GM12878 (cell line): Measurements from ENCODE around the gene EMSY. TPM values are rescaled to one million over a fixed set of nuclear protein-coding genes. Genes with fewer than 3 reads are reported as not detected.

Source experiments
- ATAC-seq: fragments of 200-7000 bp; cut with Tn5 transposase; 3 replicates; pipeline ENCODE4 v1.9.1; 2020; ENCODE audit warnings: mild to moderate bottlenecking, moderate library complexity
- BruUV-seq: library from RNA; stranded (reverse); fragments of 400-500 nt; replicated peaks from 2 replicates; lab custom pipeline; 2021; lab: Mats Ljungman, UMichigan
- CTCF ChIA-PET: fragments of 300-600 bp; sonication (Branson Sonifier 250); formaldehyde crosslinking; extraction: SDS; loops from one replicate; lab custom pipeline; 2021; ENCODE audit warnings: inconsistent platforms; lab: Yijun Ruan, JAX
- POLR2A ChIA-PET: fragments of 350-600 bp; formaldehyde crosslinking; extraction: SDS; loops from one replicate; lab custom pipeline; 2021; ENCODE audit warnings: inconsistent platforms; lab: Charles Lee
- RAD21 ChIA-PET: fragments of 300-600 bp; sonication (Branson Sonifier 250); formaldehyde crosslinking; loops from one replicate; lab custom pipeline; 2023; ENCODE audit warnings: antibody characterized with exemption; ENCODE audit not compliant: unreplicated experiment; lab: Charles Lee
- SMC1A ChIA-PET: fragments of 300-600 bp; sonication (Branson Sonifier 250); formaldehyde crosslinking; loops from one replicate; lab custom pipeline; 2023; ENCODE audit not compliant: unreplicated experiment, uncharacterized antibody; lab: Charles Lee
- DNase-seq: peaks from one replicate; pipeline ENCODE4 v3.0.0-alpha.2; 2011; ENCODE audit warnings: low read depth, low spot score
- FAIRE-seq: peaks from 3 replicates; lab custom pipeline; 2011; peaks lifted over from hg19 to GRCh38; lab: Jason Lieb, UNC
- H2AFZ ChIP-seq: 2 replicates; pipeline ENCODE4 v1.6.0; 2011; ENCODE audit warnings: low read depth, low read length, control low read depth; ENCODE audit not compliant: control insufficient read depth
- H3K27ac ChIP-seq: 2 replicates; pipeline ENCODE4 v1.5.1; 2011; ENCODE audit warnings: control low read depth; ENCODE audit not compliant: control insufficient read depth, insufficient read depth
- H3K27me3 ChIP-seq, 2 experiments: replicated peaks in 1 of 2; 2 replicates each; pipeline versions ENCODE4 v1.6.0 to v1.6.1; 2011; ENCODE audit warnings: low read length in 1 of 2; ENCODE audit not compliant: control insufficient read depth in 2 of 2, insufficient read depth in 2 of 2
- H3K36me3 ChIP-seq, 2 experiments: 2 replicates each; pipeline ENCODE4 v1.5.1; 2011; ENCODE audit warnings: low read length in 1 of 2; ENCODE audit not compliant: control insufficient read depth in 2 of 2, insufficient read depth in 2 of 2
- H3K4me1 ChIP-seq: 2 replicates; pipeline ENCODE4 v1.6.1; 2011; ENCODE audit warnings: mild to moderate bottlenecking, low read length, moderate library complexity, mixed read lengths; ENCODE audit not compliant: control insufficient read depth, insufficient read depth
- H3K4me2 ChIP-seq: 2 replicates; pipeline ENCODE4 v1.6.0; 2011; ENCODE audit warnings: control low read depth; ENCODE audit not compliant: control insufficient read depth, insufficient read depth
- H3K4me3 ChIP-seq: fragments of 200-600 bp; sonication (generic); 2 replicates; pipeline ENCODE4 v1.5.1; 2016
- H3K79me2 ChIP-seq: 2 replicates; pipeline ENCODE4 v1.6.0; 2011; ENCODE audit warnings: low read length; ENCODE audit not compliant: control insufficient read depth, insufficient read depth
- H3K9ac ChIP-seq: 2 replicates; pipeline ENCODE4 v1.8.0; 2011; ENCODE audit warnings: low read length, control low read depth, mixed read lengths; ENCODE audit not compliant: control insufficient read depth, insufficient read depth
- H3K9me3 ChIP-seq: replicated peaks from 3 replicates; pipeline ENCODE4 v1.5.1; 2011; ENCODE audit warnings: mild to moderate bottlenecking, low read length; ENCODE audit not compliant: control insufficient read depth, insufficient read depth
- H4K20me1 ChIP-seq: 2 replicates; pipeline ENCODE4 v1.6.0; 2011; ENCODE audit not compliant: control insufficient read depth, insufficient read depth
- ATF7 ChIP-seq: fragments of 450-650 bp; IDR thresholded peaks from 2 replicates; pipeline ENCODE4 v1.6.1; 2016; ENCODE audit warnings: low read depth, mild to moderate bottlenecking
- FOXK2 ChIP-seq: fragments of 450-650 bp; IDR thresholded peaks from 2 replicates; pipeline ENCODE4 v1.6.1; 2017; ENCODE audit warnings: mild to moderate bottlenecking, moderate library complexity
- WGBS: methylation state at CpG from one replicate; pipeline ENCODE4 v1.1.6; 2016; ENCODE audit warnings: low lambda C conversion rate; ENCODE audit not compliant: insufficient replicate concordance, insufficient coverage; ENCODE audit errors: missing lambda C conversion rate; 5-methylcytosine and 5-hydroxymethylcytosine counted together
- in situ Hi-C: fragments of 300-500 bp; cut with MboI; formaldehyde crosslinking; loops from 9 replicates; pipeline ENCODE4 v1.14.3; 2018; ENCODE audit warnings: mixed read lengths
- intact Hi-C: fragments of 100-400 bp; cut with micrococcal nuclease; formaldehyde crosslinking; loops from one replicate; pipeline ENCODE4 v1.14.2; 2022; ENCODE audit not compliant: unreplicated experiment
- polyA plus RNA-seq, 11 experiments: library from polyadenylated mRNA; depleted of rRNA in 4 of 11; unstranded in 6 of 11; stranded (reverse) in 5 of 11; fragments of >200 nt; fragmentation: Nextera tagmentation in 4 of 11; fragmentation: Illumina TruSeq in 1 of 11; extraction: Ambion mirVana in 4 of 11; extraction: Trizol in 1 of 11; gene quantifications; 1 replicate in 1 of 11; 2 replicates in 10 of 11; pipeline versions ENCODE4 v1.2.1 to v1.2.3, GENCODE V29; 2011 to 2016; ENCODE audit warnings: inconsistent platforms in 2 of 11, missing spikeins in 2 of 11, low read depth in 1 of 11
- total RNA-seq, 4 experiments: library from RNA; depleted of rRNA in 3 of 4; stranded (reverse); fragments of >200 nt in 3 of 4; fragmentation: Illumina TruSeq in 1 of 4; extraction: Trizol in 1 of 4; gene quantifications; 2 replicates each; pipeline versions ENCODE4 v1.2.1 to v1.2.3, GENCODE V29; 2013 to 2021
- TF ChIP-seq, protein P1 (sequence below): fragments of 450-650 bp; IDR thresholded peaks from 2 replicates; pipeline ENCODE4 v1.6.1; 2018; ENCODE audit warnings: borderline replicate concordance, mild to moderate bottlenecking; ENCODE audit not compliant: partially characterized antibody
- TF ChIP-seq, protein P2 (sequence below), 3 experiments: IDR thresholded peaks in 2 of 3; conservative IDR thresholded peaks in 1 of 3; 2 replicates each; pipeline ENCODE4 v1.5.1; 2011; ENCODE audit warnings: low read depth in 3 of 3, low read length in 3 of 3, mild to moderate bottlenecking in 3 of 3, control low read depth in 2 of 3, moderate library complexity in 2 of 3, inconsistent platforms in 1 of 3, mixed read lengths in 1 of 3; ENCODE audit not compliant: control insufficient read depth in 2 of 3, insufficient read depth in 1 of 3; ENCODE audit errors: extremely low read depth in 1 of 3
- TF ChIP-seq, protein P3 (sequence below): fragments of 450-650 bp; IDR thresholded peaks from 2 replicates; pipeline ENCODE4 v1.6.1; 2017; ENCODE audit warnings: low read depth, mild to moderate bottlenecking, moderate library complexity
- TF ChIP-seq, protein P4 (sequence below): IDR thresholded peaks from 2 replicates; pipeline ENCODE4 v1.6.1; 2012; ENCODE audit warnings: mild to moderate bottlenecking, low read depth, low read length
- TF ChIP-seq, protein P5 (sequence below): IDR thresholded peaks from 2 replicates; pipeline ENCODE4 v1.6.1; 2012; ENCODE audit warnings: low read depth, low read length, improper control_type of control experiment
- TF ChIP-seq, protein P6 (sequence below): fragments of 450-650 bp; formaldehyde crosslinking; IDR thresholded peaks from 2 replicates; pipeline ENCODE4 v1.5.0; 2022; ENCODE audit warnings: mild to moderate bottlenecking, missing genetic modification characterization

Gene EMSY
- total and polyA plus RNA-seq, 10 of the 15 experiments (the other 5 are each of a cell fraction or from before 2014, with no cell fraction given), result 9.3 to 26.9 (median 13.0) TPM

DNA sequence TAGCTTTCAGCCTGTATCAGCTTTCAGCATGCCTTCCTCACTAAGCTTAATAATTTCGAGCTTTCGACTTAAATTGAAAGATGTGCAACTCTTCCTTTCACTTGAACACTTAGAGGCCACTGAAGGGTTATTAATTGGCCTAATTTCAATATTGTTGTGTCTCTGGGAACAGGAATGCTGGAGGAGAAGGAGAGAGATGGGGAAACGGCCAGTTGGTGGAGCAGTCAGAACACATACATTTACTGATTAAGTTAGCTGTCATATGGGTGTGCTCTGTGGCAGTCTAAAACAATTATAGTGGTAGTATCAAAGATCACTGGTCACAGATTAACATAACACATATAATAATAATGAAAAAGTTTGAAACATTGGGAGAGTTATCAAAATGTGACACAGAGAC lies 119.5 kb downstream of the EMSY start:
- Histone ChIP-seq H3K4me3 (no peak overlapping the region), H3K9ac (no peak overlapping the region), H3K4me2 (no peak overlapping the region), H3K4me1 (no peaks in the 10 kb centered on the region), H2AFZ (no peak overlapping the region), H4K20me1 (no peaks in the 10 kb centered on the region), H3K79me2 (no peaks in the 10 kb centered on the region), H3K36me3 (no peaks in the 10 kb centered on the region), H3K27ac (no peak overlapping the region), H3K27me3 (peaks cover 0 to 3% of the 10 kb centered on the region in 2 experiments; a peak in 2 of 4 replicates), H3K9me3 (no peaks in the 10 kb centered on the region)
- RAD21 ChIA-PET, result no interaction called here
- ATAC-seq (no peak), FAIRE-seq (no peak), DNase-seq (no peak)
- POLR2A ChIA-PET, result no interaction called here
- SMC1A ChIA-PET, result interaction anchor here (1.0 kb wide), 1 partner anchor 130 kb away, joined by 4 read pairs; no protein-coding TSS in a partner anchor
- BruUV-seq, result no TSS peak
- in situ Hi-C loops (no loop called here), intact Hi-C loops (no loop called here)
- WGBS, result 31% methylated on average over 3 of the region's 3 CpGs
- CTCF ChIA-PET, result interaction anchor here (0.6 to 1.0 kb wide), 2 partner anchors 11 to 73 kb away, joined by 3 to 4 read pairs; no protein-coding TSS in a partner anchor
- TF ChIP-seq, protein P1, sequence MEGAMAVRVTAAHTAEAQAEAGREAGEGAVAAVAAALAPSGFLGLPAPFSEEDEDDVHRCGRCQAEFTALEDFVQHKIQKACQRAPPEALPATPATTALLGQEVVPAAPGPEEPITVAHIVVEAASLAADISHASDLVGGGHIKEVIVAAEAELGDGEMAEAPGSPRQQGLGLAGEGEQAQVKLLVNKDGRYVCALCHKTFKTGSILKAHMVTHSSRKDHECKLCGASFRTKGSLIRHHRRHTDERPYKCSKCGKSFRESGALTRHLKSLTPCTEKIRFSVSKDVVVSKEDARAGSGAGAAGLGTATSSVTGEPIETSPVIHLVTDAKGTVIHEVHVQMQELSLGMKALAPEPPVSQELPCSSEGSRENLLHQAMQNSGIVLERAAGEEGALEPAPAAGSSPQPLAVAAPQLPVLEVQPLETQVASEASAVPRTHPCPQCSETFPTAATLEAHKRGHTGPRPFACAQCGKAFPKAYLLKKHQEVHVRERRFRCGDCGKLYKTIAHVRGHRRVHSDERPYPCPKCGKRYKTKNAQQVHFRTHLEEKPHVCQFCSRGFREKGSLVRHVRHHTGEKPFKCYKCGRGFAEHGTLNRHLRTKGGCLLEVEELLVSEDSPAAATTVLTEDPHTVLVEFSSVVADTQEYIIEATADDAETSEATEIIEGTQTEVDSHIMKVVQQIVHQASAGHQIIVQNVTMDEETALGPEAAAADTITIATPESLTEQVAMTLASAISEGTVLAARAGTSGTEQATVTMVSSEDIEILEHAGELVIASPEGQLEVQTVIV, result no peak
- TF ChIP-seq, protein P2, sequence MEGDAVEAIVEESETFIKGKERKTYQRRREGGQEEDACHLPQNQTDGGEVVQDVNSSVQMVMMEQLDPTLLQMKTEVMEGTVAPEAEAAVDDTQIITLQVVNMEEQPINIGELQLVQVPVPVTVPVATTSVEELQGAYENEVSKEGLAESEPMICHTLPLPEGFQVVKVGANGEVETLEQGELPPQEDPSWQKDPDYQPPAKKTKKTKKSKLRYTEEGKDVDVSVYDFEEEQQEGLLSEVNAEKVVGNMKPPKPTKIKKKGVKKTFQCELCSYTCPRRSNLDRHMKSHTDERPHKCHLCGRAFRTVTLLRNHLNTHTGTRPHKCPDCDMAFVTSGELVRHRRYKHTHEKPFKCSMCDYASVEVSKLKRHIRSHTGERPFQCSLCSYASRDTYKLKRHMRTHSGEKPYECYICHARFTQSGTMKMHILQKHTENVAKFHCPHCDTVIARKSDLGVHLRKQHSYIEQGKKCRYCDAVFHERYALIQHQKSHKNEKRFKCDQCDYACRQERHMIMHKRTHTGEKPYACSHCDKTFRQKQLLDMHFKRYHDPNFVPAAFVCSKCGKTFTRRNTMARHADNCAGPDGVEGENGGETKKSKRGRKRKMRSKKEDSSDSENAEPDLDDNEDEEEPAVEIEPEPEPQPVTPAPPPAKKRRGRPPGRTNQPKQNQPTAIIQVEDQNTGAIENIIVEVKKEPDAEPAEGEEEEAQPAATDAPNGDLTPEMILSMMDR (IDR thresholded peaks at IDR 0.05 in 2 of 3, conservative IDR thresholded peaks at IDR 0.05 in 1 of 3; ENCODE audit: control insufficient read depth in 2 of 3, extremely low read depth in 1 of 3, insufficient read depth in 1 of 3, low read depth in 3 of 3, low read length in 3 of 3), result no peak
- TF ChIP-seq, protein P3, sequence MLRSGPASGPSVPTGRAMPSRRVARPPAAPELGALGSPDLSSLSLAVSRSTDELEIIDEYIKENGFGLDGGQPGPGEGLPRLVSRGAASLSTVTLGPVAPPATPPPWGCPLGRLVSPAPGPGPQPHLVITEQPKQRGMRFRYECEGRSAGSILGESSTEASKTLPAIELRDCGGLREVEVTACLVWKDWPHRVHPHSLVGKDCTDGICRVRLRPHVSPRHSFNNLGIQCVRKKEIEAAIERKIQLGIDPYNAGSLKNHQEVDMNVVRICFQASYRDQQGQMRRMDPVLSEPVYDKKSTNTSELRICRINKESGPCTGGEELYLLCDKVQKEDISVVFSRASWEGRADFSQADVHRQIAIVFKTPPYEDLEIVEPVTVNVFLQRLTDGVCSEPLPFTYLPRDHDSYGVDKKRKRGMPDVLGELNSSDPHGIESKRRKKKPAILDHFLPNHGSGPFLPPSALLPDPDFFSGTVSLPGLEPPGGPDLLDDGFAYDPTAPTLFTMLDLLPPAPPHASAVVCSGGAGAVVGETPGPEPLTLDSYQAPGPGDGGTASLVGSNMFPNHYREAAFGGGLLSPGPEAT, result no peak
- no peak for TF ChIP-seq ATF7
- TF ChIP-seq, protein P4, sequence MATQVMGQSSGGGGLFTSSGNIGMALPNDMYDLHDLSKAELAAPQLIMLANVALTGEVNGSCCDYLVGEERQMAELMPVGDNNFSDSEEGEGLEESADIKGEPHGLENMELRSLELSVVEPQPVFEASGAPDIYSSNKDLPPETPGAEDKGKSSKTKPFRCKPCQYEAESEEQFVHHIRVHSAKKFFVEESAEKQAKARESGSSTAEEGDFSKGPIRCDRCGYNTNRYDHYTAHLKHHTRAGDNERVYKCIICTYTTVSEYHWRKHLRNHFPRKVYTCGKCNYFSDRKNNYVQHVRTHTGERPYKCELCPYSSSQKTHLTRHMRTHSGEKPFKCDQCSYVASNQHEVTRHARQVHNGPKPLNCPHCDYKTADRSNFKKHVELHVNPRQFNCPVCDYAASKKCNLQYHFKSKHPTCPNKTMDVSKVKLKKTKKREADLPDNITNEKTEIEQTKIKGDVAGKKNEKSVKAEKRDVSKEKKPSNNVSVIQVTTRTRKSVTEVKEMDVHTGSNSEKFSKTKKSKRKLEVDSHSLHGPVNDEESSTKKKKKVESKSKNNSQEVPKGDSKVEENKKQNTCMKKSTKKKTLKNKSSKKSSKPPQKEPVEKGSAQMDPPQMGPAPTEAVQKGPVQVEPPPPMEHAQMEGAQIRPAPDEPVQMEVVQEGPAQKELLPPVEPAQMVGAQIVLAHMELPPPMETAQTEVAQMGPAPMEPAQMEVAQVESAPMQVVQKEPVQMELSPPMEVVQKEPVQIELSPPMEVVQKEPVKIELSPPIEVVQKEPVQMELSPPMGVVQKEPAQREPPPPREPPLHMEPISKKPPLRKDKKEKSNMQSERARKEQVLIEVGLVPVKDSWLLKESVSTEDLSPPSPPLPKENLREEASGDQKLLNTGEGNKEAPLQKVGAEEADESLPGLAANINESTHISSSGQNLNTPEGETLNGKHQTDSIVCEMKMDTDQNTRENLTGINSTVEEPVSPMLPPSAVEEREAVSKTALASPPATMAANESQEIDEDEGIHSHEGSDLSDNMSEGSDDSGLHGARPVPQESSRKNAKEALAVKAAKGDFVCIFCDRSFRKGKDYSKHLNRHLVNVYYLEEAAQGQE, result no peak
- TF ChIP-seq FOXK2, result no peak
- TF ChIP-seq, protein P5, sequence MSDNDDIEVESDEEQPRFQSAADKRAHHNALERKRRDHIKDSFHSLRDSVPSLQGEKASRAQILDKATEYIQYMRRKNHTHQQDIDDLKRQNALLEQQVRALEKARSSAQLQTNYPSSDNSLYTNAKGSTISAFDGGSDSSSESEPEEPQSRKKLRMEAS, result no peak
- TF ChIP-seq, protein P6, sequence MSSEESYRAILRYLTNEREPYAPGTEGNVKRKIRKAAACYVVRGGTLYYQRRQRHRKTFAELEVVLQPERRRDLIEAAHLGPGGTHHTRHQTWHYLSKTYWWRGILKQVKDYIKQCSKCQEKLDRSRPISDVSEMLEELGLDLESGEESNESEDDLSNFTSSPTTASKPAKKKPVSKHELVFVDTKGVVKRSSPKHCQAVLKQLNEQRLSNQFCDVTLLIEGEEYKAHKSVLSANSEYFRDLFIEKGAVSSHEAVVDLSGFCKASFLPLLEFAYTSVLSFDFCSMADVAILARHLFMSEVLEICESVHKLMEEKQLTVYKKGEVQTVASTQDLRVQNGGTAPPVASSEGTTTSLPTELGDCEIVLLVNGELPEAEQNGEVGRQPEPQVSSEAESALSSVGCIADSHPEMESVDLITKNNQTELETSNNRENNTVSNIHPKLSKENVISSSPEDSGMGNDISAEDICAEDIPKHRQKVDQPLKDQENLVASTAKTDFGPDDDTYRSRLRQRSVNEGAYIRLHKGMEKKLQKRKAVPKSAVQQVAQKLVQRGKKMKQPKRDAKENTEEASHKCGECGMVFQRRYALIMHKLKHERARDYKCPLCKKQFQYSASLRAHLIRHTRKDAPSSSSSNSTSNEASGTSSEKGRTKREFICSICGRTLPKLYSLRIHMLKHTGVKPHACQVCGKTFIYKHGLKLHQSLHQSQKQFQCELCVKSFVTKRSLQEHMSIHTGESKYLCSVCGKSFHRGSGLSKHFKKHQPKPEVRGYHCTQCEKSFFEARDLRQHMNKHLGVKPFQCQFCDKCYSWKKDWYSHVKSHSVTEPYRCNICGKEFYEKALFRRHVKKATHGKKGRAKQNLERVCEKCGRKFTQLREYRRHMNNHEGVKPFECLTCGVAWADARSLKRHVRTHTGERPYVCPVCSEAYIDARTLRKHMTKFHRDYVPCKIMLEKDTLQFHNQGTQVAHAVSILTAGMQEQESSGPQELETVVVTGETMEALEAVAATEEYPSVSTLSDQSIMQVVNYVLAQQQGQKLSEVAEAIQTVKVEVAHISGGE (CRISPR knock-in tag), result no peak
